ENCODE measurements around the gene NELL1.

The NELL1 gene

DNA sequence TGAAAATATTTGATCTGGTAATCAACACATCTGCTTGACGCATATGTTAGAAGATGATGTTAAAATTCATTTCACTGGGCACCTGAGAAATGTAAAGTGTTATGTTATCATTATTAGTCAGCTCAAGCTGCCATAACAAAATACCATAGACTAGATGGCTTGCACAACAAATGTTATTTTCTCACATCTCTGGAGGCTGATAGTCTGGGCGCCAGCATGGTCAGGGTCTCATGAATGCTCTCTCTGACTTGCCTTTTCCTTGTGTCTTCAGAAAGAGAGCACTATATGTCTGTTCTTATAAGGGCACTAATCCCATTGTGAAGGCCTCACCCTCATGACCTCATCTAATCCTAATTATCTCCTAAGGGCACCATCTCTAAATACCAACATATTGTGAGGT, 435.3 kb downstream of the NELL1 start:
- no peak overlapping the region for H3K4me3 ChIP-seq (ENCODE audit: control insufficient read depth, low read depth, low read length)
- no peak for DNase-seq (ENCODE audit: low read depth)
- TF ChIP-seq, protein P1, sequence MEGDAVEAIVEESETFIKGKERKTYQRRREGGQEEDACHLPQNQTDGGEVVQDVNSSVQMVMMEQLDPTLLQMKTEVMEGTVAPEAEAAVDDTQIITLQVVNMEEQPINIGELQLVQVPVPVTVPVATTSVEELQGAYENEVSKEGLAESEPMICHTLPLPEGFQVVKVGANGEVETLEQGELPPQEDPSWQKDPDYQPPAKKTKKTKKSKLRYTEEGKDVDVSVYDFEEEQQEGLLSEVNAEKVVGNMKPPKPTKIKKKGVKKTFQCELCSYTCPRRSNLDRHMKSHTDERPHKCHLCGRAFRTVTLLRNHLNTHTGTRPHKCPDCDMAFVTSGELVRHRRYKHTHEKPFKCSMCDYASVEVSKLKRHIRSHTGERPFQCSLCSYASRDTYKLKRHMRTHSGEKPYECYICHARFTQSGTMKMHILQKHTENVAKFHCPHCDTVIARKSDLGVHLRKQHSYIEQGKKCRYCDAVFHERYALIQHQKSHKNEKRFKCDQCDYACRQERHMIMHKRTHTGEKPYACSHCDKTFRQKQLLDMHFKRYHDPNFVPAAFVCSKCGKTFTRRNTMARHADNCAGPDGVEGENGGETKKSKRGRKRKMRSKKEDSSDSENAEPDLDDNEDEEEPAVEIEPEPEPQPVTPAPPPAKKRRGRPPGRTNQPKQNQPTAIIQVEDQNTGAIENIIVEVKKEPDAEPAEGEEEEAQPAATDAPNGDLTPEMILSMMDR (IDR thresholded peaks at IDR 0.05; ENCODE audit: control insufficient read depth, insufficient read depth, low read depth, low read length, missing control alignments): no peak

DNA sequence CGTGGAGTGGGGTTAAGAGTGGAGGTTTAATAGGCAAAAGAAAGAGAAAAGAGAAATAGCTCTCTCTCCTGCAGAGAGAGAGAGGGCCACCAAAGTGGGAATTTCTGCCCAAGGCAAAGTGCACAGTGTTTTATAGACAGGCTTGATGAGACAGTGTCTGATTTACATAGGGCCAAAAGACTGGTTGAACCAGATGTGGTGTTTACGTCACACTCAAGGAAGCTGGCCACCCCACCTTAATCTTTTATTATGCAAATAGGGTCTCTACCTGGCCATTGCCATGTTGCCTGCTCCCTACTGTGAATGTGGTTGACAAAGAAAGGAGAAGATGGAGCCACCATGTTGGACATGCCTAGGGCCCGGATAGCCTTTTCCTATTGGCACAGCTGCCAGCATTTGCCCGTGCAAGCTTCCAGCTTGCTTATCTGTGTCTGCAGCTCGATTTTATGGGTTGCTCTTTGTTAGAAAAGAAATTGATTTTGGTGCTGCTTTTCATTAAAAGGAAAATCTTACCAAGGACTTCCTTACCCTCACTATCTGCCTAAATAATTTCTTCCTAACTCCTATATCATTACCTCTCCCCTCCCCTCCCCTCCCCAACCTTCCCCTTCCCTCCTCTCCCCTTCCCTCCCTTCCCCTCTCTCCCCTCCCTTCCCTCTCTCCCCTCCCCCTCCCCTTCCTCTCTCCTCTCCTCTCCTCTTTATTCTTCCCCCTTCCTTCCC, 436.0 kb downstream of the NELL1 start:
- no peak overlapping the region for H3K4me3 ChIP-seq (ENCODE audit: control insufficient read depth, low read depth, low read length)
- no peak for DNase-seq (ENCODE audit: low read depth)
- TF ChIP-seq, protein P1 (IDR thresholded peaks at IDR 0.05; ENCODE audit: control insufficient read depth, insufficient read depth, low read depth, low read length, missing control alignments): no peak

DNA sequence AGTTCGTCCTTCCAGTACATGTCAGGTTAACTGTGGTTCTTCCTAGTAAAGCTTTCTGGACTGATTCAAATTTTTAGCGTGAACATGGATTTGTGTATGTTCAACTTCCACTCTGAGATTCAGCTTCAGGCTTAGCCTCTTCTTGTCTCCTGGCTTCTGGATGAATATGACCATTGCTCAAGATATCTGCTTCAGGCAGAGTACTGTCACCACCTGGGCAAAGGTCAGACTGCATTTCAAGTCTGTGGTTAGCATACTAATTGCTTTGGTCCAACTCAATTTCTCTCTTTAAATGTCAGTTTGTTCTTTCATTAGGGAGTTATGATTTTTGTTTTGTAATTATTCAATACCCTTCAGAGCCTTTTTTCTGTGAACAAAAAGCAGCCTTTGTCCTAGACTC, 440.0 kb downstream of the NELL1 start:
- TF ChIP-seq, protein P1 (IDR thresholded peaks at IDR 0.05; ENCODE audit: control insufficient read depth, insufficient read depth, low read depth, low read length, missing control alignments): no peak
- no peak overlapping the region for H3K4me3 ChIP-seq (ENCODE audit: control insufficient read depth, low read depth, low read length)
- DNase-seq (ENCODE audit: low read depth): no peak

DNA sequence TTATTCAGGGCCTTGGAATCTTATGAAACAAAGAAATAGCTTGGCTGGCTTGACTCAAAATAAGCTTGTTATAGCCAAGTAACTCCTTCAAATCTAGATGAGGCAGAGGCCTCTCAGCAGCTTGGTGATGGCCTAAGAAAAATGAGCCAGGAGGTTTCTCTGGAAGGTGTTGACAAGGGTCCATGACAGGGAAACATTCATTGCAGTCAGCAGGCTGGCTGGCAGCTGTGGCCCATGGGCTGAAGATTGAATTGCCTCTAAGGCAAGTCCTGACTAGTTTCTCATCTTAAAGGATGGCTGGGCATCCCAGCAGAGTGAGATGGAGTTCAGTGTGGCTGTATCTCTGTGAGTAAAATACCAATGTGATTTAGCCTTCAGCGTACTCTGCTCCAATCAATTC, 441.0 kb downstream of the NELL1 start:
- TF ChIP-seq, protein P1 (IDR thresholded peaks at IDR 0.05; ENCODE audit: control insufficient read depth, insufficient read depth, low read depth, low read length, missing control alignments): no peak
- DNase-seq (ENCODE audit: low read depth): no peak
- no peak overlapping the region for H3K4me3 ChIP-seq (ENCODE audit: control insufficient read depth, low read depth, low read length)

DNA sequence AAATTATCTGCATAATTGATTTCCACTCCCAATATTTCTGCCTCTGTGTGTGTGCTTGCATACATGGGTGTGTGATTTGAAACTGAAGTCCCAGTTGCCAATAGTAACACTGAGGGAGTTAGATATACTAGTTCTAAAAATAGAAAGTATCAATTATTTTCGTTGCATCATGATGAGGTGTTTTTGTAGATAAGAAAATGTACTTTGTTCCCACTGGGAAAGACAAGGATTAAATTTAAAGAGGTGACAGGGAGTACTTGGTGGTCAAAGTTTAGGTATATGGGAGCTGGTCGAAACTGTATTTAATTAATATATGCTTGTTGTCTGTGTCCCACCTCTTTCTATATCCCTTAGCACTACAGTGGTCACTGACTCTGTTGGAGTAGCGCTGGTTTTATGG, 444.5 kb downstream of the NELL1 start:
- H3K4me3 ChIP-seq (ENCODE audit: control insufficient read depth, low read depth, low read length): no peak overlapping the region
- TF ChIP-seq, protein P1 (IDR thresholded peaks at IDR 0.05; ENCODE audit: control insufficient read depth, insufficient read depth, low read depth, low read length, missing control alignments): no peak

DNA sequence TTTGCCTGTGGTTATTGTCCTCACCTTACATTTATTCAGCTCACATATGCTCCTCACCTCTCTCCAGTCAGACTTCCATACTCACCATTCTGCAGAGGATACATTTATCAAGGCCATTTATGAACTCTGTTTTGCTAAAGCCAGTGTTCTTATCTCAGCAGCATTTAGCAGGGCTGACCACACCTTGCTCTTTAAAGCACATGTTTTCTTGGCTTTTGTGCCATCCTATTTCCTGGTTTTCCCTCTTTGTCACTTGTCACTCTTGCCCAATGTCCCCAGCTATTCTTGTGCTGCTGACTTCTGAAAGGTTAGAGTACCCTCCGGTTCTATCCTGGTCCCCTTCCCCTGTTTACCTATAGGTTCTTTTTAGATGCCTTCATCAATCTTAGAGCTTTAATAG, 446.6 kb downstream of the NELL1 start:
- H3K4me3 ChIP-seq (ENCODE audit: control insufficient read depth, low read depth, low read length): no peak overlapping the region
- TF ChIP-seq, protein P1 (IDR thresholded peaks at IDR 0.05; ENCODE audit: control insufficient read depth, insufficient read depth, low read depth, low read length, missing control alignments): no peak
- DNase-seq (ENCODE audit: low read depth): no peak

More for the DNA sequence above, 444.5 kb downstream of the NELL1 start:
- no peak for DNase-seq (ENCODE audit: low read depth)
